NCI-H187 (cell line): ENCODE results near the gene DECR2.
A peak's percentile ranks its signal among the peaks of the same experiment; 100 is the strongest.
"Not testable (repeated sequence)": the region's sequence is repeated elsewhere in the genome, so short reads cannot be mapped to it uniquely, and the experiment has no call there.

Source experiments
- DNase-seq, 2 experiments: peaks; one replicate each; lab custom pipeline; 2025; lab: John Stamatoyannopoulos, UW

The DECR2 gene, protein sequence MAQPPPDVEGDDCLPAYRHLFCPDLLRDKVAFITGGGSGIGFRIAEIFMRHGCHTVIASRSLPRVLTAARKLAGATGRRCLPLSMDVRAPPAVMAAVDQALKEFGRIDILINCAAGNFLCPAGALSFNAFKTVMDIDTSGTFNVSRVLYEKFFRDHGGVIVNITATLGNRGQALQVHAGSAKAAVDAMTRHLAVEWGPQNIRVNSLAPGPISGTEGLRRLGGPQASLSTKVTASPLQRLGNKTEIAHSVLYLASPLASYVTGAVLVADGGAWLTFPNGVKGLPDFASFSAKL

DNA sequence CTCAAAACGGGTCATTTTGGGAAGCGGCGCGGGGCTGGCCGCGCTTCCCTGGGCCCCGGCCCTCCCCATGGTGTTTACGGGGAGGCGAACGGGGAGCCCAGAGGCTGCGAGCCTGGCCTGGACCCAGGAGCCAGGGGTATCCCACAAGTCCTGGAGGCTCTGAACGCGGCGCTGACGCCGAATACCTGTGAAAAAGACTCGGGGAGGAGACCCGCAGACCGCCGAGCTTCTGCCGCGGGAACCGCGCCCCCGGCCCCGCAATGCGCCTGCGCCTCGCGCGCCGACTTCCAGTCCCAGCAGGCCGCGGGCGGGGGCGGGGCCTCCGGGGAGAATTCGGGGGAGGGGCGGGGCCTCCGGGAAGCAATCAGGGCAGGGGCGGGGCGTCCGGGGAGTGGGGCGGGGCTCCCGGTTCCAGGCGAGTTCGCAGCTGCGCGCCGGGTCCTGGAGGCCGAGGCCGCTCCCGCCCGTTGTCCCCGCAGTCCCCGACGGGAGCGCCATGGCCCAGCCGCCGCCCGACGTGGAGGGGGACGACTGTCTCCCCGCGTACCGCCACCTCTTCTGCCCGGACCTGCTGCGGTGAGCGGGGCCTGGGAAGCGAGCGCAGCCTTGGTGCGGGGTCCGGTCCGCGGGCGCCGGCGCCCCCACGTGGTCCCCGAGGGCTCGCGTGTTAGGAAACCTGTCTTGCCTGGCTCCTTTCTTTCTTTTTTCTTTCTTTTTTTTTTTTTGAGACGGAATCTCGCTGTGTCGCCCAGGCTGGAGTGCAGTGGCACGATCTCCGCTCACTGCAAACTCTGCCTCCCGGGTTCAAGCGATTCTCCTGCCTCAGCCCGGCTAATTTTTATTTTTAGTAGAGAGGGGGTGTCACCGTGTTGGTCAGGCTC, at the start of gene DECR2:
Gene DECR2 (plus strand): TSS at position 418 of the 881 bp plus-strand sequence. CDS start 79 bp downstream, at position 497.
- DNase-seq = peak; percentile 82 to 97

DNA sequence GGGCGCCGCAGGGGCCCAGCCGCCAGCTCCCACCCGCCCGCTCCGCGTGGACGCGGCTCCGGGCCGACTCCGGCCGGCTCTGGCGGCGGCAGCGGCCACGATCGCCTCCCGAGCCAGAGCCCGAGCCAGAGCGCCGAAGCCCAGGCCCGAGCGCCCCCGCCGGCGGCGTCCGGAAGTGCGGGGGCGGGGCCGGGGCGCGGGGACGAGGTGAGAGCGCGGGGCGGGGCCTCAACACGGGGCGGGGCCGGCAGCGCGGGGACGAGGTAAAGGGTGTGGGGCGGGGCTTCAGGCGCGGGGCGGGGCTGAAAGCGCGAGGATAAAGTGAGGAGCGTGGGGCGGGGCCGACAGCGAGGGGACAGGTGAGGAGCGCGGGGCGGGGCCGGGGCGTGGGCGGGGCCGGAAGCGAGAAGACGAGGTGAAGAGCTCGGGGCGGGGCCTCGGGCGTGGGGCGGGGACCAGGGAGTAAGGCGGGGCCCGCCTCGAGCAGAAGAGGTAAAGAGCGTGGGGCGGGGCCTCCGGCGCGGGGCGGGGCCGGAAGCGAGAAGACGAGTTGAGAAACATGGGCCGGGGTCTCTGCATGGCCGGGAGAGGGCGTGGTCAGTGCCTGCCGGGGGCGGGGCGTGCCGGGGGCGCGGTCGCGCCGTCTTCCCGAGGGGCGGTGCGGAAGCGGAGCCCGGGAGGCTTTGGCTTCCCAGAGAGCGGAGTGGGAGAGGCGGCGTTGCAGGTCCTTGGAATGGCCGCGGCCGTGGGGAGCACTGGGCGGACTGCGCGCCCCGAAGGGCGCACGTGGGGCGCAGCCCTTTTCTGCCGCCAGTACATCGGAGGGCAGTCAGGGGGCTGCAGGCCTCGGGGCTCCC, 48.9 kb upstream of the DECR2 start, which contains the start of gene AXIN1:
Gene AXIN1 (minus strand): TSS at position 177 of the 857 bp plus-strand sequence. CDS start 5,698 bp downstream, outside the sequence.
- peak; percentile 100 for DNase-seq

DNA sequence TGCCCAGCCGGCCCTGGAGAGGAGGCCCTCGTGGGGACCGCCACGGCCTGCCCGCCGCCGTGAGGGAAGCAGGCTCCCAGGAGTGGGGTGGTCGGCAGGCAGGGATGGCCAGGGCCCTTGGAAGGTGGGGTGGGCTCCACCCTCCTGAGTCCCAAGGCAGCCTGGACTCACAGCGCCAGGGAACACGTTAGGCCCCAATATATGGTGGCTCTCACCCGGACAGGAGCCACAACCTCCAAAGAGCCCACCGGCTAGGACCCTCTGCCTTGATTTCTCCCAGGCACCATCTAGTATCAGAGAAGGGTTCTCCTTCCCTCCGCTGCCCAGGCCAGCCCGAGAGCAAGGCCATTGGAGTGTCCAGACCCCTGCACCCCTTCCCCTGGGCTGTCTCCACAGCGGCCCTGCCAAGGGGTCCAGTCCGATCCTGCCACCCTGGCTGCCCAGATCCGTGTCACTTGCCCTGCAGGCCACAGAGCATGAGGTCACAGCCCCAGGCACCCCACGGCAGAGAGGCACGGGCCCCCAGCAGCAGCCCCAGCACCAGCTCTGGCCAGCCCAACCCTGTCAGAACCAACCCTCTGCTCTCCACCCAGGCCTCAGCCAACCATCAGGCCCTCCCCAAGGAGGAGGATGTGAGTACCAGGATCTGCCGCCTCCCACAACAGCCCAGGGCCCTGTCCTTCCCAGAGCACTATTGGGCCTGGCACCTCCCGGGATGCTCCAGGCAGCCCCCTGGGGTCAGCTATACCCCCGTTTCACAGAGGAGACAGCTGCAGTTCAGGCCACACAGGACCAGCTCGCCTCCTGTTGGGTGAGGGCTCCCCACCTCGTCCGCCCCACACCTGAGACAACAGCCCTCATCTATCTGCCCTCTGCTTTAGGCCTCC, 48.0 kb upstream of the DECR2 start:
- DNase-seq = no peak

DNA sequence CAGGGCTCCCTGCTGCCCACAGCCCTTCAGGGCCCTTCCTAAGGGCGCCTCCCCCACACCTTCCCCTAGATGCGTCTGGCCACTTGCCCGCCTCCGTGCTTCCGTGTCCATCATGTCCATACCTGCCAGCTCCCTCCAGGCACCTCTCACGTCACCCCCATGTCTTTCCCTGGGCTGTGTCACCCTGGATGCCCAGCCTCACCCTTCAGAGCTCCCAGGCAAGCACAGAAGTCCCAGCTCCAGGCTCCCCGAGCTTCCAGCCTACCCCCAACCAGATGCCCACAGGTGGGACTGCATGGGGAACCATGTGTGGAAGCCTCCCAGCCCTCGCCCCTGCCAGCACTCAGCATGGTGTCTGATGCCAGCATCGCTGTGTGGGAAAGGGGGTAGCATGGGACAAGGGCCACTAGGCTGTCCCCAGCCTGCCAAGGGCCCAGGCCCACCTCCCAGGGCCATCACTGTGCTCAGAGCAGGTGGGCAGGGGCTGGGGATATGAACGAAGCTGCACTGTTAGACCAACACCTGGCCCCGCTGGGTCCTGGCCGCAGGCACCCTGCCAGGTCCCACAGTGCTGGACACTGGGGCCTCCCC, 47.3 kb upstream of the DECR2 start:
- DNase-seq = no peak

DNA sequence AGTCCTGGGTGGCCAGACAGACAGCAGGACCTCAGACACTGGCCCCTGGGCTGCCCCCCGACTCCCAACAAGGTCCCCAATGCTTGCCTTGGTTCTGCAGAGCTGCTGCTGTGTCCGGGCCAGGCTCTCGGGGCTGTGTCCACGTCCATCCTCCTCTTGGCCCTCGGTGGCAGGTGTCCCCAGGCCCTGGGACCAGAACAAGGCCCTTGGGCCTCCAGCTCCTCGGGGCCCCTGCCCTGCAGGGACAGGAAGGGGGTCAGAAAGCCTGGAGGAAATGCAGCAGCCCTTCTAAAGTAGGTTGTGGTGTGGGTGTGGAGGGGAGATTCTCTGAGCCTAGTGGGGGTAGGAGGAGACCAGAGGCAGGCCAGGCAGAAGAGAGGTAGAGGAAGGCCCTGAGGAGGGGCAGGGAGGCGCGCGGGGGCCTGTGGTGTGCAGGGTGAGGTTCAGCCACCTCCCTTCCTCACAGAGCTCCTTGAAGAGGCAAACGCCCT, 46.7 kb upstream of the DECR2 start:
- no peak for DNase-seq

DNA sequence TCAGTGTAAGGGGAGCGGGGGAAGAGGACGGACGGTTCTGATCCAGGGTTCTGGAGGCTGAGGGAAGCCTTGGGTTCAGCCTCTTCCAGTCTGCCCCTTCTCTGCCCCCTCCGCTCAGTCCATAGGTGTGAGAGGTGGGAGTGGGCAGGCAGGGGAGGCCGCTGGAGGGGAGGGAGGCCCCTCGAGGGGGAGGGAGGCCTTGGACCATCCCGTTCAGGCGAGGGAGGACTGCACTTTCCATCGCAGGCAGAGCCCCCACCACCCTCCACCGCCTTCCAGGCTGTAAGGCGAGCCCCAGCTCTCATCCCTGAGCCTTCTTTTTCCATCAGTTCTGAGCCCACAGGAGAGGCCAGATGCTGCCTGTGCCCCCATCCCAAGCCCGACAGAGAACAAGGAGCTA, 44.9 kb upstream of the DECR2 start:
- DNase-seq = no peak

DNA sequence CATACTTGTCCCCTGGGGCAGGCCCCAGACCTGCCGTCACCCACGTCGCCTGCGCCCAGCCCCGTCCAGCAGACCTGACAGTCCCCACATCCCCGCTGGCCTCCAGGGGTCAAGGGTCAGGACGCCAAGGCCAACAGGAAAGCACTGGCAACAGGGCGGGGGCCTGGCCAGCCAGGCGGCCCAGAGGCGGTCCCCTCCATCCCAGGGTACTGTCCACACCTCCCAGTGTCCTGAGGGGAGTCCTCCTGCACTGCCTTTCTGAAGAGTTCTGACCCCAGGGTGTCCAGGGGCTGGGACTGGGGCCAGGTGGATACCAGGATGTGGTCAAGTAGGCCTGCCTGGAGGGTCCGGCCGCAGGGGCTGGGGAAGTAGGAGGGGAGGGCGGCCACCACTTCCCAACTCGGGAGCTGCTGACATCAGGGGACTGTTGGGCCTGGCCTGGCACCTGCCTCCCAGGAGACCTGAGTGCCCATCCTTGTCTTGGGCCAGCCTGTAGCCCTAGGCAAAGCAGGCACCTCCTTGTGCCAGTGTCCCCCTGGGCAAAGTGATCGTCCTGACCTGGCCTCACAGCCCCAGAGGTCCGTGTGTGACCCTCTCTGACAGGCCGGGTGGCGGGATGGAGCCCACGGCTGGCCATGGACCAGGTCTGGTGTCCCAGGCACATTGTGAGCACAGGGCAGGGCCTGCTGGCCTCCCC, 42.5 kb upstream of the DECR2 start:
- no peak for DNase-seq

DNA sequence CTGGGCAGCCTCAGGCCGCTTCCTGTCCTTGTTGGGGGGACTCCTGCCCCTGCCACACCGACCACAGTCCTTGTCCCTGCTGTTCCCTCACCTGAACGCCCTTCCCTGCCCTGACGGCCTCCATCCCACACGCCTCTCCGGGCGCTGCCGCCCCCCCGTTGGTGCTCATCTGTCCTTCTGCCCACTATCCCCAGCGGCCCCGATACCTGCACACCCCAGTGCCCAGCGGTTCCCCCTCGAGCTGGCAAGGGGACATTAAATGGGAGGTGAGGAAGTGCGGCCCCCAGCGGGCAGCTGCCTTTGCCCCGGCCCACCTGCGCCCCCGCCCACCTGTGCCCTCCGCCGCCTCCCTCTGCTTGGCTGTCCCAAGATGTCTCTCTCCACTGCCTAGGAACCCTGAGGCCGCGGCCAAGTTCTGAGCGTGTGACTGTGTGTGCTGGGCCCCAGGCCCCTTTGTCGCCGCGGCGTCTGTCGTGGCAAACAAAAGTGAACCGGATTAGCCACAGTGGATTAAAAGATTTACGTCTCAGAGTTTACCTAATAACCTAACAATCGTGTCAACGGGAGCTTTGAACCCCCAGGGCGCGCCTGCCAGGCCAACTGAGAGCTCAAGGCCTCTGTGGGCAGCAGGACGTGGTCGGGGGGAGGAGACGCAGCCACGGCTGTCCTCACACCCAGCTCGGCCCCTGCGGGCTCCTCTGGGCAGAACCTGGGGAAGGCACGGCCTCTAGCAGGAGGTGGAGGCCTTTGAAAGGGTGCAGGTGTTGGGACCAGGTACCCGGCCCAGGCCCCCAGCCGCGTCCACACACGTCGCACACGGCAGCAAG, 41.6 kb upstream of the DECR2 start:
- DNase-seq = no peak

DNA sequence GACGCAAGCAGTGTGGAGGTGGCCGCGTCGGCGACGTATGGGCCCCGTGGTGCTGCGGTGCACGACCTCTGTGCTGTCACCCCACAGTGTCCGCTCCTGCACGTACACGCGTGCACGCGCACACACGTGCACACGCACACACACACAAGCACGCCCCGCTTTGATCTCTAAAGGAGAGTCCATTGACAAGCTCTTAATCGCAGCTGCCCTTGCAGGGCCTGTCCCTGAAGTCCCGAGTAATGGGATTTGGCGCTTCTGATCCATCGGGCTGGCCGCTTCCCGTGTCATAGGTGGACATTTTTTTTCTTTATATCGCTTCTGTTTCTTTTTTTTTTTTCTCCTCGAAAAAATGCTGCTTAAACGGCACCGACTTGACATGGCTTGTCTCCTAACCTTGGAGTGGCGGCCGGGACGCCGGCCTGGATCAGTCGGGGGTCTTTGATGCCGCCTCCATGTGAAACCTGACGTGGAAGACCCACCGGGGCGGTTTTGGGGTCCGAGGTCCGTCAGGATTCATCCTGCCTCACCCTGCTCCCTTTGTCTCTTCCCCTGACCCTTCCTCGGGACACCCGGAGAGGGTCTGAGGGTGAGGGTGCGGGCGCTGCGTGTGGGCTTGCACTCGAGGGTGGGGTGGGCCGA, 40.9 kb upstream of the DECR2 start:
- DNase-seq = no peak

DNA sequence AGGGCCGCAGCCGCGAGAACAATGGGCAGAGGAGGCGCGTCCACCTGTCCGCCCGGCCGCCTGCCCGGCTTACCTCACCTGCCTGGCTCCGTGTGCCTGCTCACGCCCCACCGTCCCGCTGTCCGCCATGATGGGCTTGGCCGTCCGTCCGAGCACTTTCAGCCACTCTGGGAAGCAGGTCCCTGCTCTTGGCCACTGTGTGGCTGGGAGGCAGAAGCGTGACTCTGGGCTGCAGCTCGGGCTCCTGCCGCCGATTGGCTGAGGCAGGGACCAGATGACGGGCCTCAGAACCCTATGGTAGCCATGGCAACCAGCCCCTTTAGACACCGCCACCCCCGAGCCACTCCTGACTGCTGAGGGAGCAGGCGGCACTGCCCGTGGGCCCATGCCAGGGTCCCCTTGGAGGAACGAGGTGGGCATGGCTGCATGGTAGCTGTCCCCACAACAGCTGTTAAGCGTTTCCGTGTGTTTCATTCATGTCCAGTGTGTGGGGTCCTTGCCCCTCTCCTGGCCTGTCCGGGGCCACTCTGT, 40.3 kb upstream of the DECR2 start:
- DNase-seq = no peak

DNA sequence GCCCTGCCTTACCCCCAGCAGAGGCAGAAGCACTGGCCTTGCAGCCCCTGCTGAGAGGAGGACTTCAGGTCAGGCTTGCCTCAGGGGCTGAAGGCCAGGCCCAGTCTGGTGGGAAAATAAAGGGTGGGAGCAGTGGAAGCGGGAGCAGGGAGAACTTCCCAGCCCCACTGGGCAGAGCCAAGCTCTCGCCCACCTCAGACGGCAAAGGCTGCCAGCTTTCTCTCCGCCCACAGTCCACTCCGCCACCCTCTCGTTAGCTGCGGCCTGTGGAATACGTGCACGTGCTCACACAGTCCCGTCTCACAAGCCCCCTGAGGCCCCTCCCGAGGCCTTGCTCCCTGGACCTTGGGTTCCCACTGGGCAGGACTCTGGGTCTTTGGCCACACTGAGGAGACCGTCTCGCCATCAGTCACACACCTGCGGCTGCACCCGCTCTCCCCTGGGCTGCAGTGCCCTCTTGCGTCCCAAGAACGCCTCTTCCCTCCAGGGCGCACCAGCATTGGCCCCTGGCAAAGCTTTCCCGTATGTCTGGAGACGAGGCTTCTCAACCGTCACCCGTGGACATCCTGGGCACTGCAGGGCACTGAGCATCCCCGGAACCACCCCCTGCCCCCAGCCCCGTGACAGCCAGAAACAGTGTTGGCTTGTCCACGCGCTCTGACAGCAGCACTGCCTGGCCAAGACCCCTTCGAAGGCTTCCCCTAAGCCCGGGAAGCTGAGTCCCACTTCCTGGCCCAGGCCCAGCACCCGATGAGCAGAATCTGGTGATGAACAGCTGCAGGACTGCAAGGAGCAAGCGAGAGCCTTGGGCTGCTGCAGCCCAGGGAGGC, 39.6 kb upstream of the DECR2 start:
- peak; percentile 74 to 76 for DNase-seq

DNA sequence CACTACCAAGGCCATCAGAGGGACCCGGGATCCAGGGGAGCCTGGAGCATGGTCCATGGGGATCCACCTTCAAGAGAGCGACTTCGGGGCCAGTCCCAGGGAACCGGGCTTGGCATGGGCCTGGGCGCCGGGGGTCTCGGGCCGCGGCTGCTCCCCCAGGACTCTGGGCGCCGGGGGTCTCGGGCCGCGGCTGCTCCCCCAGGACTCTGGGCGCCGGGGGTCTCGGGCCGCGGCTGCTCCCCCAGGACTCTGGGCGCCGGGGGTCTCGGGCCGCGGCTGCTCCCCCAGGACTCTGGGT, 39.0 kb upstream of the DECR2 start:
- DNase-seq = not testable (repeated sequence)

DNA sequence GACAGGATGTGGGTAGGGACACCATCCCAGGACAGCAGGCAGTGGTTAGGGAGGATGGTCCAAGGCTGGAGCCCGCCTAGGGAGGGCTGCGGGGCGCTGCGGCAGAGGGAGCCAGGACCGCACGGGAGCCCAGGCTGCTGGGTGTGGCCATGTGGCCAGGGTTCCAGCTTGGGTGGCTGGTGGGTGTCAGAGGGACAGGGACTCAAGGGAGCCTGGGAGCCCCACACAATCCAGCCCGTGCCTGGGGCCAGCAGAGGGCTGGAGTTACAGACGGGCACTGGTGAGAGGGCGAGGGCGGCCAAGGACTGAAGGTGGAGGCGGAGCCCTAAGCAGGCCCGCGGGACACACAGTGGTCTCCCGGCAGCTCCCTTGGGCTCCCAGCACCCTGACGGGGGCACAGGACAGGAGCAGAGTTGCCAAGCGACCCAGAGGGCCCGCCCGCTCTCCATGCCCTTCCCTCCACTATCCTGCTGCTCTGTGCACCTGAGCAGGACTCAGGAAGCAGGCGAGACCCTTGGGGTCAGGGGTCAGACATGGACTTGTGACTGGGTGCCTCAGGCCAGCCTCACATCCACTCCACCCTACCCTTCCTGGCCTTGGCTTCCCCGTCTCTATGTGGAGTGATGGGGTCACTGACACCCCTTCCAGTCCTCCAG, 38.4 kb upstream of the DECR2 start:
- DNase-seq = no peak

DNA sequence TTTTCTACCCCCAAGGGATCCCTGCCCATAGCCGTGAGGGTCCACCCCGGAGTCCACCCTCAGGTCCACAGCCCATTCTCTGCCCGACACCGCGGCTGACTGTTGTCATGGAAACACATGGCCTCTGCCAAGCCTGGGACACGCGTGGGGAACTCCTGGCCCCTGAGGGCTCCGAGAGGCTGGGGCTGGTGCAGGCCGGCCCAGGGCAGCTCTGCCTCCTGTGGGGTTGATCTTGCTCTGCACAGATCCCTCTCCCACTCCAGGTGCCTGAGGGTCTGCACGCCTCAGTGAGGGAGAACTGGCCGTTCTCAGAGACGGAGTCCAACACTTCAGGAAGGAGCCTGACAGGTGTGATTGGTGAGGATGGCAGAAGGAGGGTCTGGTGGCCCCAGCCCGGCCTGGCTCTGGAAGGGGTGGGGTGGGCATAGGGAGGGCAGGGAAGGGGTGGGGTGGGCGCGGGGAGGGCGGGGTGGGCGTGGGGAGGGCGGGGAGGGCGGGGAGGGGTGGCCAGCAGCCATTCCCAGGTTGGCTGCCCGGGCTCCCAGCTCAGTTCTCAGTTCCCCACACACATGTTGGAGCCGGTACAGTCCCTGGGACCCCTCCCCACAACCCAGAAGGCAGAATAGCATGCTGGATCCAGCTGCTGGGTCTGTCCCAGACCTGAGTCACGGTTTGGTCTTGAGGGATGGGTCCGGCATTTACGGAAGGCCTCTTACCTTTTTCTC, 37.8 kb upstream of the DECR2 start:
- DNase-seq = no peak

DNA sequence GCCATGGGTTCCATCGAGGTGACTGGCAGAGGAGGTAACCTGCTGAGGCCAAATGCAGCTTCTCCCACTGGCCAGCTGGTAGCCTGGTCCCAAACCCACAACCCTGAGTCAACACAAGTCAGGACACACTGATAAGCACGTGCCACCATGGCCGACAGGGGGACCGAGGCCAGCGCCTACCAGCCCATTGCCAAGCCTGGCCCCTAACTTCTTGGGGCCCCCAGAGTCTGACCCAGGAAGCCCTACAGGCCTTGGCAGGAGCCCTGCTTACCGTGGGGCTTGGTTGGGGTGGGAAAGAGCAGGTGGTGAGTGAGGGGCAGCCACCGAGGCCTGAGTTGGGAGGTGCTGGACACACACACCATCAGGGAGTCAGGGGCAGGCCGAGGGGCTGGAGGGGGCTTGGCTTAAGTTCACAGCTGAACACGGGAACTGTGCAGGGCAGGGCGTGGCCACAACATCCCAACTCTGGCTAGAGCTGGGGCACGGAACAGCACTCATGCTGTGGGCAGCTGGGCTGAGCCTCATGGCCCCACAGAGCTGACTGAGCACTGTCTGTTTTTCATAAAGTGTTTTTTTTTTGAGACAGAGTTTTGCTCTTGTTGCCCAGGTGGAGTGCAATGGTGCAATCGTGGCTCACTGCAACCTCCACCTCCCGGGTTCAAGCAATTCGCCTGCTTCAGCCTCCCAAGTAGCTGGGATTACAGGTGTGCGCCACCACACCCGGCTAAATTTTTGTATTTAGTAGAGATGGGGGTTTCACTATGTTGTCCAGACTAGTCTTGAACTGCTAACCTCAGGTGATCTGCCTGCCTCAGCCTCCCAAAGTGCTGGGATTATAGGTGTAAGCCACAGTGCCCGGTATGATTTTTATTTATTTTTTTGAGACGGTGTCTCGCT, 36.8 kb upstream of the DECR2 start:
- no peak for DNase-seq
